Measurements from ENCODE around the gene EPB41L3.
"Not testable (repeated sequence)": the region's sequence is repeated elsewhere in the genome, so short reads cannot be mapped to it uniquely, and the experiment has no call there.

EPB41L3 gene

GRCh38 chr18:5513947-5514346, 29.9 kb downstream of the EPB41L3 start:
- Histone ChIP-seq H3K36me3 (ENCODE audit: control insufficient read depth, insufficient read depth, low read length, severe bottlenecking) (no peaks in the 10 kb centered on the region), H3K27me3 (replicated peaks; ENCODE audit: control insufficient read depth, insufficient read depth, low read length) (no peaks in the 10 kb centered on the region), H3K9me3 (ENCODE audit: control insufficient read depth, low read length) (no peaks in the 10 kb centered on the region), H3K4me3 (ENCODE audit: low read length) (no peak overlapping the region), H3K9ac (ENCODE audit: low read length) (no peak overlapping the region), H3K4me1 (ENCODE audit: control insufficient read depth, insufficient read depth, low read length) (peaks cover 52% of the 10 kb centered on the region)
- DNase-seq (ENCODE audit: low read depth): peak; percentile 39

GRCh38 chr18:5512176-5512575, 31.6 kb downstream of the EPB41L3 start:
- no peak overlapping the region for H3K9ac ChIP-seq (ENCODE audit: low read length)

DNA sequence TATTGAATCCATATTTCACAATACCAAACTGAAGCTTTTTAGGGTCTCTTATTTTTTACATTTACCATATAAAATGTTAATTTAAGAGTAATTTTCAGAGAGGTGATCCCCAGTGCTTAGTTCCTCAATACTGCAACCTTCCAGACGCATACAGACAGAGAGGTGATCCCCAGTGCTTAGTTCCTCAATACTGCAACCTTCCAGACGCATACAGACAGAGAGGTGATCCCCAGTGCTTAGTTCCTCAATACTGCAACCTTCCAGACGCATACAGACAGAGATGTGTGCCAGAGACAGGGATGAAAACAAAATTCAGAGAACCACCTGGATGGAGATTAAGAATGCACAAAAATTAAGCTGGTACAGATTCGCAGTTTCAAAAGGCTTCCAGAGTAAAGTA, 32.3 kb downstream of the EPB41L3 start:
- H3K4me1 ChIP-seq (ENCODE audit: control insufficient read depth, insufficient read depth, low read length): peaks cover 57% of the 10 kb centered on the region
- not testable (repeated sequence) for H3K9ac ChIP-seq (ENCODE audit: low read length); DNase-seq (ENCODE audit: low read depth); H3K27me3 ChIP-seq (replicated peaks; ENCODE audit: control insufficient read depth, insufficient read depth, low read length); H3K4me3 ChIP-seq (ENCODE audit: low read length); H3K9me3 ChIP-seq (ENCODE audit: control insufficient read depth, low read length); H3K36me3 ChIP-seq (ENCODE audit: control insufficient read depth, insufficient read depth, low read length, severe bottlenecking)

More at GRCh38 chr18:5512176-5512575, 31.6 kb downstream of the EPB41L3 start:
- DNase-seq (ENCODE audit: low read depth): no peak
- H3K36me3 ChIP-seq (ENCODE audit: control insufficient read depth, insufficient read depth, low read length, severe bottlenecking): no peaks in the 10 kb centered on the region
- H3K4me1 ChIP-seq (ENCODE audit: control insufficient read depth, insufficient read depth, low read length): peaks cover 57% of the 10 kb centered on the region
- no peak overlapping the region for H3K4me3 ChIP-seq (ENCODE audit: low read length)
- H3K27me3 ChIP-seq (replicated peaks; ENCODE audit: control insufficient read depth, insufficient read depth, low read length): no peaks in the 10 kb centered on the region
- no peaks in the 10 kb centered on the region for H3K9me3 ChIP-seq (ENCODE audit: control insufficient read depth, low read length)

DNA sequence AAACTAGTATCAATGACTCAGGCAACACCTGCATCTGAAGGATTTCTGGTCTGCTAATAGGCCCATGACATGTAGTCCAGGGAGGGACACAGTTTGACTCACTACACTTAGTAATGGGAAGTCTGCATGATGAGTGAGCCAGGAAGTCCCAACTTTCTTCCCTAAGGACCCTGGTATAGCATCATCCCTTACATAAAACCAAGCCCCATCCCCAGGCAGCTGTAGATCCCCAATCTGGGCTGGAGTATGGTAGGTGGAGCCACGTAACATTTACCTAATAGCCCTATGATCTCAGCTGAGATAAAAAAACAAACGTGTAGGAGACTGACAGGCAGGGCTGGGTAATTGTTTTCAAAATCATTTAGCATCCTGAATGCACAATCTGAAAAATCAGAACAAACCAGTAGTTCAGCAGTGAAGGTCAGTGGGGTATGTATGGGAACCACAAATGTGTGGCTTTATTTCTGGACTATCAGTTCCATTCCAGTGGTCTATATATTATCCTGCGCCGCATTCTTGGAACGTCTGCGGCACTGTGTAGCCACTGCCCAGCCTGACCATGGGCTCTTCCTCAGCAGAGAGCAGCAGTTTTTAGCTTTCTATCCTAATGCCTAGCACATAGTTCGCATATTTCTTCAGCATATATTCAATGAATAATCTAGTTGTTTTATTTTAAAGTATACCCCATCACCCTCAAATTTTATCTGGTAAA, 33.5 kb downstream of the EPB41L3 start:
- DNase-seq (ENCODE audit: low read depth): no peak
- Histone ChIP-seq H3K9me3 (ENCODE audit: control insufficient read depth, low read length) (no peaks in the 10 kb centered on the region), H3K36me3 (ENCODE audit: control insufficient read depth, insufficient read depth, low read length, severe bottlenecking) (no peaks in the 10 kb centered on the region), H3K9ac (ENCODE audit: low read length) (no peak overlapping the region), H3K27me3 (replicated peaks; ENCODE audit: control insufficient read depth, insufficient read depth, low read length) (no peaks in the 10 kb centered on the region), H3K4me1 (ENCODE audit: control insufficient read depth, insufficient read depth, low read length) (peaks cover 51% of the 10 kb centered on the region), H3K4me3 (ENCODE audit: low read length) (no peak overlapping the region)

DNA sequence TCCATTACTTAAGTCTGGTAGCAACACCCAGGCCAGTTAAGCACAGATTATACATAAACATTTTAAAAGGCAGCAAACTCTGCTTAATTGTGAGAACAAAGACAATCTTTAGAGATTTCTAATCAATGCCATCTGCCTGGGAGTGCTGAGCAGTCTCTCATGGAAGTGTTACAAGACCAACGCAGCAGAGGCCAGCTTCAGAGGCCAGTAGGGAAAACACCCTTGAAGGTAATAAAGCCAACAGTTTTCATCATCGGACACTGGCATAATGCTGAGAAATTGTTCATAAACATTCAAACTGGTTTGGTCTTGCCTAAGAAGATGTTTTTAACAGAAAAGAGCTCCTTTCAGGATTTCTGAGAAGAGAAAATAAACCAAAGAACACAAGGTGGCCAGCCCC, 35.0 kb downstream of the EPB41L3 start:
- H3K4me1 ChIP-seq (ENCODE audit: control insufficient read depth, insufficient read depth, low read length): peaks cover 40% of the 10 kb centered on the region
- H3K4me3 ChIP-seq (ENCODE audit: low read length): peak overlapping the region; percentile 25
- DNase-seq (ENCODE audit: low read depth): no peak
- no peaks in the 10 kb centered on the region for H3K36me3 ChIP-seq (ENCODE audit: control insufficient read depth, insufficient read depth, low read length, severe bottlenecking)
- no peak overlapping the region for H3K9ac ChIP-seq (ENCODE audit: low read length)
- H3K27me3 ChIP-seq (replicated peaks; ENCODE audit: control insufficient read depth, insufficient read depth, low read length): no peaks in the 10 kb centered on the region
- H3K9me3 ChIP-seq (ENCODE audit: control insufficient read depth, low read length): no peaks in the 10 kb centered on the region

DNA sequence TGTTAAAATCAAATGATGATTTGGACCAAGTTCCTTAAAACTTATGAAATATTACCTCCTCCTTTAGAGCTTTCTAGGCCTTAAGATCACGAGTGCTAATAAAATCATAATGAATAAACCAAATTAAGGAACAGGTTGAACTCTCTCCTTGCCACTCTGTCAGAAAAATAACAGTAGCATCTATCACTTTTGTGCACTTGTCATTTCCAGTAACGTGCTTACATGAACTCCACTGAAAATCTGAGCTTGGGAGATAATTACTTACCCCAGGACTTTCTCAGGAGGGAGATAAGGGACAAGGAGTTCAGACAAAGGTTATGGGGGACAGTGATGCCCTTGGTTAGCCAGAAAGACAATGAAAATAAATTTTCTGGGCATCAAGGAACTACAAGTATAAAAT, 36.0 kb downstream of the EPB41L3 start:
- H3K9ac ChIP-seq (ENCODE audit: low read length): no peak overlapping the region
- peaks cover 42% of the 10 kb centered on the region for H3K4me1 ChIP-seq (ENCODE audit: control insufficient read depth, insufficient read depth, low read length)
- no peak overlapping the region for H3K4me3 ChIP-seq (ENCODE audit: low read length)
- H3K36me3 ChIP-seq (ENCODE audit: control insufficient read depth, insufficient read depth, low read length, severe bottlenecking): no peaks in the 10 kb centered on the region
- H3K27me3 ChIP-seq (replicated peaks; ENCODE audit: control insufficient read depth, insufficient read depth, low read length): no peaks in the 10 kb centered on the region
- DNase-seq (ENCODE audit: low read depth): no peak
- no peaks in the 10 kb centered on the region for H3K9me3 ChIP-seq (ENCODE audit: control insufficient read depth, low read length)

- H3K27me3 ChIP-seq (replicated peaks; ENCODE audit: control insufficient read depth, insufficient read depth, low read length): no peaks in the 10 kb centered on the region
Measured at GRCh38 chr18:5506174-5506573, 37.6 kb downstream of the EPB41L3 start.

DNA sequence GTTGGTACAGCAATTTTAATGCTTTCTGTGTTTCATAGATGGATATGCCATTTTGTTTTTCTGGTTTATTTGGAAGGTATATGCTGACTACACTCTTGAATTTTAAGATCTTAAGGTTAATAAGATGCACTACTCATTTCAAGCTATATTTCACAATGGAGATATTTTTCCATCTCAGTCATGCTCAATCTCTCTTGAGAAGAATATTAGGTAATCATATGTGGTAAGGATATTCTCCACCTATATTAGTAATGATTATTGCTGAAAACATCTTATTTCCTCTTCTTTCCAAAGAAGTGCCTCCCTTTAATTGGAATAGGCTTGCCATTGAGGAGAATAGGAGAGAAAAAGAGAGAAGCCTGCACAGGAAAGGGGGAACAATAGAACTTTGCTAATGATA, 40.1 kb downstream of the EPB41L3 start:
- Histone ChIP-seq H3K9ac (ENCODE audit: low read length) (no peak overlapping the region), H3K4me3 (ENCODE audit: low read length) (no peak overlapping the region), H3K4me1 (ENCODE audit: control insufficient read depth, insufficient read depth, low read length) (peaks cover 32% of the 10 kb centered on the region), H3K9me3 (ENCODE audit: control insufficient read depth, low read length) (no peaks in the 10 kb centered on the region), H3K36me3 (ENCODE audit: control insufficient read depth, insufficient read depth, low read length, severe bottlenecking) (no peaks in the 10 kb centered on the region), H3K27me3 (replicated peaks; ENCODE audit: control insufficient read depth, insufficient read depth, low read length) (no peaks in the 10 kb centered on the region)
- DNase-seq (ENCODE audit: low read depth): peak; percentile 66

More at GRCh38 chr18:5506174-5506573, 37.6 kb downstream of the EPB41L3 start:
- H3K4me1 ChIP-seq (ENCODE audit: control insufficient read depth, insufficient read depth, low read length): peaks cover 42% of the 10 kb centered on the region
- H3K4me3 ChIP-seq (ENCODE audit: low read length): no peak overlapping the region
- no peak overlapping the region for H3K9ac ChIP-seq (ENCODE audit: low read length)
- DNase-seq (ENCODE audit: low read depth): no peak
- no peaks in the 10 kb centered on the region for H3K9me3 ChIP-seq (ENCODE audit: control insufficient read depth, low read length)
- H3K36me3 ChIP-seq (ENCODE audit: control insufficient read depth, insufficient read depth, low read length, severe bottlenecking): no peaks in the 10 kb centered on the region

GRCh38 chr18:5500158-5500939, 43.4 kb downstream of the EPB41L3 start:
- H3K36me3 ChIP-seq (ENCODE audit: control insufficient read depth, insufficient read depth, low read length, severe bottlenecking): no peaks in the 10 kb centered on the region

DNA sequence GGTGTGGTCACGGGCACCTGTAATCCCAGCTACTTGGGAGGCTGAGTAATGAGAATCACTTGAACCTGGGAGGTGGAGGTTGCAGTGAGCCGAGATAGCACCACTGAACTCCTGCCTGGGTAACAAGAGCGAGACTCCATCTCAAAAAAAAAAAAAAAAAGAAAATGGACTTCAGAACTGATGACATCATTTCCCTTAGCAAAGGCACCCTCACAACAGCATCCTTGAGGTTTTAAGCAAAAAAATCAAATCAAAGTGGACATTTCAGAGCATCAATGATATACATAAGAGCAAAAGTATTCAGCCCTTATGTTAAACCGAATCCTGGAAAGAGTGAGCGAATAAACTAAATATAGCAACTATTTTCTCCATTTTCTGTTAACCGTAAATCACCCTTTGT, 45.3 kb downstream of the EPB41L3 start:
- H3K9me3 ChIP-seq (ENCODE audit: control insufficient read depth, low read length): no peaks in the 10 kb centered on the region
- no peak for DNase-seq (ENCODE audit: low read depth)
- H3K4me1 ChIP-seq (ENCODE audit: control insufficient read depth, insufficient read depth, low read length): peaks cover 11% of the 10 kb centered on the region
- H3K36me3 ChIP-seq (ENCODE audit: control insufficient read depth, insufficient read depth, low read length, severe bottlenecking): no peaks in the 10 kb centered on the region
- H3K27me3 ChIP-seq (replicated peaks; ENCODE audit: control insufficient read depth, insufficient read depth, low read length): no peaks in the 10 kb centered on the region
- H3K9ac ChIP-seq (ENCODE audit: low read length): no peak overlapping the region
- H3K4me3 ChIP-seq (ENCODE audit: low read length): no peak overlapping the region

More at GRCh38 chr18:5500158-5500939, 43.4 kb downstream of the EPB41L3 start:
- H3K4me1 ChIP-seq (ENCODE audit: control insufficient read depth, insufficient read depth, low read length): peaks cover 18% of the 10 kb centered on the region
- H3K9me3 ChIP-seq (ENCODE audit: control insufficient read depth, low read length): no peaks in the 10 kb centered on the region
- no peak overlapping the region for H3K9ac ChIP-seq (ENCODE audit: low read length)
- no peaks in the 10 kb centered on the region for H3K27me3 ChIP-seq (replicated peaks; ENCODE audit: control insufficient read depth, insufficient read depth, low read length)
- H3K4me3 ChIP-seq (ENCODE audit: low read length): no peak overlapping the region
- no peak for DNase-seq (ENCODE audit: low read depth)

- Histone ChIP-seq H3K36me3 (ENCODE audit: control insufficient read depth, insufficient read depth, low read length, severe bottlenecking) (no peaks in the 10 kb centered on the region), H3K9me3 (ENCODE audit: control insufficient read depth, low read length) (no peaks in the 10 kb centered on the region), H3K9ac (ENCODE audit: low read length) (no peak overlapping the region), H3K4me1 (ENCODE audit: control insufficient read depth, insufficient read depth, low read length) (peaks cover 7% of the 10 kb centered on the region), H3K4me3 (ENCODE audit: low read length) (no peak overlapping the region), H3K27me3 (replicated peaks; ENCODE audit: control insufficient read depth, insufficient read depth, low read length) (no peaks in the 10 kb centered on the region)
- DNase-seq (ENCODE audit: low read depth): no peak
Measured at GRCh38 chr18:5496305-5496704, 47.5 kb downstream of the EPB41L3 start.
